ENCODE measurements around the gene RCBTB1. TPM values are rescaled to one million over a fixed set of nuclear protein-coding genes. Genes with fewer than 3 reads are reported as not detected.

RCBTB1 gene
- total and polyA plus RNA-seq, 10 of the 15 experiments (the other 5 are each of a cell fraction or from before 2014, with no cell fraction given) = 5.1 to 13.5 (median 11.2) TPM

DNA sequence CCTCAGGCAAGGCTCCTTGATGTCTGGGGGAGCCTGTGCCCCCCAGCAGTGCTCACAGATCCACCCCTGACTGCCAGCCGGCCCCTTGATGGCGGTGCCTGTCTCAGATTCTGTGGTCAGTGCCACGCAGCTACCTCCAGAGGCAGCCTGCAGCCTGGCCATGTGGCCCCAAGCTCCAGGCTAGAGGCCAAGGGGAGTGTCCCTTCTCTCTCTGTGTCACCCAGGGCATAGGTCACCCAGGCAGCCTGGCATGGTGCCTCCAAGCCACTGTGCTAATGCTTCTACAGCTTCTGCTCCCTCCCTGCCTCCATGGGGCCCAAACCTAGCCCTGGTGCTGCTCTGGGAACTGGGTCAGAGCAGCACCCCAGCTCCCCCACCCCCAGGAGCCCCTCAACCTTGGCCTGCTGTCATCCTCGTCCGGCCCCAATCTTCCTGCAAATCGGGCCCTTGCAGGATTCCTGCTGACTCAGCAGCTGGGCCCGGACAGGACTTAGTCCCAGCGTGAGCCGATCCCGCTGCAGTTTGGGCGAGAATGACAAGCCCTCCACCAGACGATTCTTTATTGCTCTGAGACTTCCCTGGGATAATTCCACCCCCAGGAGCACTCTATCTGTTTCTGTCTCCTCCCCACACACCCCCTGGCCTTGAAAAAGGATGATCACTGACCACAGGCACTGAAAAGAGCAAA lies 40.2 kb upstream of the RCBTB1 start:
- no peaks in the 10 kb centered on the region for H3K9me3 ChIP-seq (replicated peaks; ENCODE audit: control insufficient read depth, insufficient read depth, low read length)
- intact Hi-C loops (cut with micrococcal nuclease; ENCODE audit: unreplicated experiment) (no loop called here), in situ Hi-C loops (cut with MboI) (no loop called here)
- no peak overlapping the region for H3K4me3 ChIP-seq
- FAIRE-seq (no peak), ATAC-seq (no peak; the same call in 2 of the 3 replicates), DNase-seq (ENCODE audit: low read depth, low spot score) (no peak)
- no peak overlapping the region for H3K27ac ChIP-seq (ENCODE audit: control insufficient read depth, insufficient read depth)
- ChIA-PET SMC1A (ENCODE audit: uncharacterized antibody, unreplicated experiment) (interaction anchor here (5.8 kb wide), 1 partner anchor 17 kb away, joined by 24 read pairs; no protein-coding TSS in a partner anchor), POLR2A (no interaction called here), RAD21 (ENCODE audit: unreplicated experiment) (no interaction called here), CTCF (interaction anchor here (1.0 kb wide), 1 partner anchor 18 kb away, joined by 5 read pairs; no protein-coding TSS in a partner anchor)
- 88% methylated on average over 12 of the region's 12 CpGs for WGBS (ENCODE audit: insufficient coverage, insufficient replicate concordance, low lambda C conversion rate, missing lambda C conversion rate)
- TF ChIP-seq, protein P1, sequence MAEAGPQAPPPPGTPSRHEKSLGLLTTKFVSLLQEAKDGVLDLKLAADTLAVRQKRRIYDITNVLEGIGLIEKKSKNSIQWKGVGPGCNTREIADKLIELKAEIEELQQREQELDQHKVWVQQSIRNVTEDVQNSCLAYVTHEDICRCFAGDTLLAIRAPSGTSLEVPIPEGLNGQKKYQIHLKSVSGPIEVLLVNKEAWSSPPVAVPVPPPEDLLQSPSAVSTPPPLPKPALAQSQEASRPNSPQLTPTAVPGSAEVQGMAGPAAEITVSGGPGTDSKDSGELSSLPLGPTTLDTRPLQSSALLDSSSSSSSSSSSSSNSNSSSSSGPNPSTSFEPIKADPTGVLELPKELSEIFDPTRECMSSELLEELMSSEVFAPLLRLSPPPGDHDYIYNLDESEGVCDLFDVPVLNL (IDR thresholded peaks at IDR 0.05; ENCODE audit: low read depth, low read length) = no peak
- TF ChIP-seq STAT3 (IDR thresholded peaks at IDR 0.05; ENCODE audit: low read depth, low read length) (no peak), SMAD5 (IDR thresholded peaks at IDR 0.05; ENCODE audit: low read depth) (no peak), NR2C2 (IDR thresholded peaks at IDR 0.05; ENCODE audit: borderline replicate concordance, control insufficient read depth, insufficient read length, low read depth) (no peak)
- H3K4me1 ChIP-seq (ENCODE audit: control insufficient read depth, insufficient read depth, low read length) = peaks cover 3% of the 10 kb centered on the region; the same call in 1 of the 2 replicates
- no peak overlapping the region for H2AFZ ChIP-seq (ENCODE audit: control insufficient read depth, low read depth, low read length)
- no peaks in the 10 kb centered on the region for H3K36me3 ChIP-seq (ENCODE audit: control insufficient read depth in 2 of 2, insufficient read depth in 2 of 2, low read length in 1 of 2)
- H4K20me1 ChIP-seq (ENCODE audit: control insufficient read depth, insufficient read depth) = no peaks in the 10 kb centered on the region
- H3K4me2 ChIP-seq (ENCODE audit: control insufficient read depth, insufficient read depth) = no peak overlapping the region
- H3K9ac ChIP-seq (ENCODE audit: control insufficient read depth, insufficient read depth, low read length) = no peak overlapping the region
- H3K79me2 ChIP-seq (ENCODE audit: control insufficient read depth, insufficient read depth, low read length) = peaks cover 7% of the 10 kb centered on the region
- H3K27me3 ChIP-seq (replicated peaks in 1 of 2; ENCODE audit: control insufficient read depth in 2 of 2, insufficient read depth in 2 of 2, low read length in 1 of 2) = no peaks in the 10 kb centered on the region
- no TSS peak for BruUV-seq (replicated peaks)

DNA sequence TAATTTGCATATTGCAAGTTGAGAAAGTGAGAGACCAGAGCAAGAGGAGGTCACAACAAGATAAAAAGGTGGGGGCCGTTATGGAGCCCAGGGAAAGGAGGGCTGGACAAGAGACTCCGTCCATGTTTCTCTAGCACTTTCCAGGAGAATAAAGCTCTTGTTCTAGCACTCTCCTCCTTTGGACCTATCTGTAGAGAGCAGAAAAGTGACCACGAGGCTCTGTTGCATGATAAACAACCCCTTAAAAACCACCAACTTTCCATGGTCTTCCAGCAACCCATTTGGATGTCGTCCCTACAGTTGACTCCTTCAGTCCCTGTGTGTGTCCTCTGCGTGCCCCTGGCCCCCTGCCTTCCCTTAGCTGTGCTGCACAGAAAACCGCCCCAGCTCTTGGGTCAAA lies 38.9 kb upstream of the RCBTB1 start:
- Histone ChIP-seq H3K4me2 (ENCODE audit: control insufficient read depth, insufficient read depth) (no peak overlapping the region), H3K79me2 (ENCODE audit: control insufficient read depth, insufficient read depth, low read length) (peaks cover 4% of the 10 kb centered on the region), H2AFZ (ENCODE audit: control insufficient read depth, low read depth, low read length) (no peak overlapping the region), H3K27ac (ENCODE audit: control insufficient read depth, insufficient read depth) (no peak overlapping the region), H3K4me3 (no peak overlapping the region), H3K9ac (ENCODE audit: control insufficient read depth, insufficient read depth, low read length) (no peak overlapping the region), H3K27me3 (replicated peaks in 1 of 2; ENCODE audit: control insufficient read depth in 2 of 2, insufficient read depth in 2 of 2, low read length in 1 of 2) (no peaks in the 10 kb centered on the region), H3K4me1 (ENCODE audit: control insufficient read depth, insufficient read depth, low read length) (no peaks in the 10 kb centered on the region), H4K20me1 (ENCODE audit: control insufficient read depth, insufficient read depth) (no peaks in the 10 kb centered on the region), H3K36me3 (ENCODE audit: control insufficient read depth in 2 of 2, insufficient read depth in 2 of 2, low read length in 1 of 2) (no peaks in the 10 kb centered on the region), H3K9me3 (replicated peaks; ENCODE audit: control insufficient read depth, insufficient read depth, low read length) (no peaks in the 10 kb centered on the region)
- 35% methylated on average over 6 of the region's 6 CpGs for WGBS (ENCODE audit: insufficient coverage, insufficient replicate concordance, low lambda C conversion rate, missing lambda C conversion rate)
- ChIA-PET RAD21 (ENCODE audit: unreplicated experiment) (no interaction called here), CTCF (no interaction called here), POLR2A (no interaction called here), SMC1A (ENCODE audit: uncharacterized antibody, unreplicated experiment) (no interaction called here)
- BruUV-seq (replicated peaks) = no TSS peak
- in situ Hi-C loops (cut with MboI) = no loop called here
- no peak for DNase-seq (ENCODE audit: low read depth, low spot score)
- intact Hi-C loops (cut with micrococcal nuclease; ENCODE audit: unreplicated experiment) = no loop called here
- no peak for FAIRE-seq
- no peak for ATAC-seq
- no peak for TF ChIP-seq RB1 (IDR thresholded peaks at IDR 0.05; ENCODE audit: borderline replicate concordance)
- no peak for TF ChIP-seq KLF5 (IDR thresholded peaks at IDR 0.05; ENCODE audit: partially characterized antibody)
- TF ChIP-seq, protein P2, sequence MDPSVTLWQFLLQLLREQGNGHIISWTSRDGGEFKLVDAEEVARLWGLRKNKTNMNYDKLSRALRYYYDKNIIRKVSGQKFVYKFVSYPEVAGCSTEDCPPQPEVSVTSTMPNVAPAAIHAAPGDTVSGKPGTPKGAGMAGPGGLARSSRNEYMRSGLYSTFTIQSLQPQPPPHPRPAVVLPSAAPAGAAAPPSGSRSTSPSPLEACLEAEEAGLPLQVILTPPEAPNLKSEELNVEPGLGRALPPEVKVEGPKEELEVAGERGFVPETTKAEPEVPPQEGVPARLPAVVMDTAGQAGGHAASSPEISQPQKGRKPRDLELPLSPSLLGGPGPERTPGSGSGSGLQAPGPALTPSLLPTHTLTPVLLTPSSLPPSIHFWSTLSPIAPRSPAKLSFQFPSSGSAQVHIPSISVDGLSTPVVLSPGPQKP (IDR thresholded peaks at IDR 0.05; ENCODE audit: low read depth, low read length) = no peak
- TF ChIP-seq, protein P3, sequence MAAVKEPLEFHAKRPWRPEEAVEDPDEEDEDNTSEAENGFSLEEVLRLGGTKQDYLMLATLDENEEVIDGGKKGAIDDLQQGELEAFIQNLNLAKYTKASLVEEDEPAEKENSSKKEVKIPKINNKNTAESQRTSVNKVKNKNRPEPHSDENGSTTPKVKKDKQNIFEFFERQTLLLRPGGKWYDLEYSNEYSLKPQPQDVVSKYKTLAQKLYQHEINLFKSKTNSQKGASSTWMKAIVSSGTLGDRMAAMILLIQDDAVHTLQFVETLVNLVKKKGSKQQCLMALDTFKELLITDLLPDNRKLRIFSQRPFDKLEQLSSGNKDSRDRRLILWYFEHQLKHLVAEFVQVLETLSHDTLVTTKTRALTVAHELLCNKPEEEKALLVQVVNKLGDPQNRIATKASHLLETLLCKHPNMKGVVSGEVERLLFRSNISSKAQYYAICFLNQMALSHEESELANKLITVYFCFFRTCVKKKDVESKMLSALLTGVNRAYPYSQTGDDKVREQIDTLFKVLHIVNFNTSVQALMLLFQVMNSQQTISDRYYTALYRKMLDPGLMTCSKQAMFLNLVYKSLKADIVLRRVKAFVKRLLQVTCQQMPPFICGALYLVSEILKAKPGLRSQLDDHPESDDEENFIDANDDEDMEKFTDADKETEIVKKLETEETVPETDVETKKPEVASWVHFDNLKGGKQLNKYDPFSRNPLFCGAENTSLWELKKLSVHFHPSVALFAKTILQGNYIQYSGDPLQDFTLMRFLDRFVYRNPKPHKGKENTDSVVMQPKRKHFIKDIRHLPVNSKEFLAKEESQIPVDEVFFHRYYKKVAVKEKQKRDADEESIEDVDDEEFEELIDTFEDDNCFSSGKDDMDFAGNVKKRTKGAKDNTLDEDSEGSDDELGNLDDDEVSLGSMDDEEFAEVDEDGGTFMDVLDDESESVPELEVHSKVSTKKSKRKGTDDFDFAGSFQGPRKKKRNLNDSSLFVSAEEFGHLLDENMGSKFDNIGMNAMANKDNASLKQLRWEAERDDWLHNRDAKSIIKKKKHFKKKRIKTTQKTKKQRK (IDR thresholded peaks at IDR 0.05; ENCODE audit: low read depth, low read length) = no peak
- no peak for TF ChIP-seq EP300 (IDR thresholded peaks at IDR 0.05; ENCODE audit: borderline replicate concordance in 1 of 2, control insufficient read depth in 1 of 2, low read depth in 2 of 2, low read length in 2 of 2)
- TF ChIP-seq BCL11A (IDR thresholded peaks at IDR 0.05; ENCODE audit: low read depth, low read length) = no peak
- TF ChIP-seq PML (IDR thresholded peaks at IDR 0.05; ENCODE audit: low read length) = no peak
- no peak for TF ChIP-seq YY1 (IDR thresholded peaks at IDR 0.05; ENCODE audit: low read depth, low read length)

All from GM12878 (cell line).